HCT116 (cell line): Measurements from ENCODE around the gene SMOC1. TPM values are rescaled to one million over a fixed set of nuclear protein-coding genes. Genes with fewer than 3 reads are reported as not detected.

Source experiments
- ATAC-seq: fragments of 200-7000 bp; cut with Tn5 transposase; 2 replicates; pipeline ENCODE4 v1.9.1; 2020; ENCODE audit warnings: mild to moderate bottlenecking, moderate library complexity
- BruUV-seq: library from RNA; stranded (reverse); fragments of 400-500 nt; replicated peaks from 2 replicates; lab custom pipeline; 2021; lab: Mats Ljungman, UMichigan
- CTCF ChIA-PET: fragments of 300-600 bp; sonication (Branson Sonifier 250); formaldehyde crosslinking; loops from one replicate; lab custom pipeline; 2021; ENCODE audit warnings: antibody characterized with exemption; lab: Charles Lee
- POLR2A ChIA-PET: fragments of 300-600, 350-600 bp; sonication (Branson Sonifier 250); formaldehyde crosslinking; loops from one replicate; lab custom pipeline; 2021; ENCODE audit warnings: antibody characterized with exemption; lab: Charles Lee
- RAD21 ChIA-PET, 2 experiments: fragments of 300-600 bp; sonication (Branson Sonifier 250); formaldehyde crosslinking; loops; one replicate each; lab custom pipeline; 2023; ENCODE audit warnings: low total read pairs in 2 of 2; ENCODE audit not compliant: uncharacterized antibody in 2 of 2, unreplicated experiment in 2 of 2, low non-redundant PET in 1 of 2; lab: Charles Lee
- DNase-seq: peaks from one replicate; pipeline ENCODE4 v3.0.0-alpha.2; 2010; ENCODE audit warnings: low read depth, low spot score
- H2AFZ ChIP-seq: fragments of 200-600 bp; shearing (Covaris generic), sonication (generic); 2 replicates; pipeline ENCODE4 v1.6.1; 2017; ENCODE audit warnings: low read depth, mixed run types, mixed read lengths, antibody characterized with exemption, low read length; ENCODE audit not compliant: poor library complexity, severe bottlenecking
- H3K27ac ChIP-seq: 2 replicates; pipeline ENCODE4 v1.5.1; 2012; ENCODE audit warnings: low read depth, low read length
- H3K27me3 ChIP-seq: fragments of 200-600 bp; sonication (generic); 2 replicates; pipeline ENCODE4 v1.6.1; 2016; ENCODE audit warnings: mixed run types, low read length, mixed read lengths; ENCODE audit not compliant: insufficient read depth
- H3K36me3 ChIP-seq, 2 experiments: fragments of 200-500 bp in 1 of 2; fragments of 200-600 bp in 1 of 2; sonication (Bioruptor generic) in 1 of 2; sonication (generic) in 1 of 2; 2 replicates each; pipeline versions ENCODE4 v1.5.1 to v1.6.1; 2014 to 2016; ENCODE audit warnings: low read length in 2 of 2, inconsistent platforms in 1 of 2, mixed read lengths in 1 of 2, mixed run types in 1 of 2; ENCODE audit not compliant: insufficient read depth in 2 of 2, control insufficient read depth in 1 of 2
- H3K4me1 ChIP-seq, 2 experiments: fragments of 200-600 bp in 1 of 2; sonication (generic) in 1 of 2; 2 replicates each; pipeline versions ENCODE4 v1.5.1 to v1.6.1; 2012 to 2017; ENCODE audit warnings: low read length in 2 of 2, inconsistent platforms in 1 of 2, mild to moderate bottlenecking in 1 of 2, mixed read lengths in 1 of 2, mixed run types in 1 of 2, moderate library complexity in 1 of 2; ENCODE audit not compliant: insufficient read depth in 2 of 2, control insufficient read depth in 1 of 2
- H3K4me2 ChIP-seq: fragments of 200-600 bp; sonication (generic); 2 replicates; pipeline ENCODE4 v1.6.1; 2017; ENCODE audit warnings: mixed run types, low read length, mixed read lengths
- H3K4me3 ChIP-seq, 2 experiments: fragments of 200-600 bp in 1 of 2; sonication (generic) in 1 of 2; replicated peaks in 1 of 2; 2 replicates each; pipeline ENCODE4 v1.5.1; 2011 to 2016; ENCODE audit warnings: low read length in 2 of 2, control low read depth in 1 of 2, low read depth in 1 of 2, mild to moderate bottlenecking in 1 of 2, mixed read lengths in 1 of 2, mixed run types in 1 of 2
- H3K79me2 ChIP-seq: fragments of 200-600 bp; sonication (generic); 2 replicates; pipeline ENCODE4 v1.6.1; 2017; ENCODE audit warnings: mild to moderate bottlenecking, mixed run types, low read length, moderate library complexity, mixed read lengths; ENCODE audit not compliant: insufficient read depth
- H3K9ac ChIP-seq: fragments of 200-600 bp; sonication (generic); 2 replicates; pipeline ENCODE4 v1.6.1; 2016; ENCODE audit warnings: low read length, mixed read lengths
- H3K9me2 ChIP-seq: fragments of 200-600 bp; sonication (generic), shearing (Covaris generic); 2 replicates; pipeline ENCODE4 v1.6.1; 2017; ENCODE audit warnings: mixed run types, mild to moderate bottlenecking, moderate library complexity; ENCODE audit not compliant: insufficient read depth
- H3K9me3 ChIP-seq, 2 experiments: fragments of 200-500 bp in 1 of 2; fragments of 200-600 bp in 1 of 2; sonication (Bioruptor generic) in 1 of 2; sonication (generic) in 1 of 2; 2 replicates each; pipeline ENCODE4 v1.6.1; 2014 to 2017; ENCODE audit warnings: low read length in 2 of 2, mixed read lengths in 2 of 2, inconsistent platforms in 1 of 2, low read depth in 1 of 2, mild to moderate bottlenecking in 1 of 2, mixed run types in 1 of 2, moderate library complexity in 1 of 2; ENCODE audit not compliant: control insufficient read depth in 1 of 2, insufficient read depth in 1 of 2
- H4K20me1 ChIP-seq: fragments of 200-600 bp; sonication (generic), shearing (Covaris generic); 2 replicates; pipeline ENCODE4 v1.6.1; 2017; ENCODE audit warnings: mixed run types, mild to moderate bottlenecking, moderate library complexity; ENCODE audit not compliant: insufficient read depth
- CEBPB ChIP-seq: IDR thresholded peaks from 2 replicates; pipeline ENCODE4 v1.6.1; 2012; ENCODE audit warnings: low read depth
- EGR1 ChIP-seq: IDR thresholded peaks from 2 replicates; pipeline ENCODE4 v1.6.1; 2012; ENCODE audit warnings: low read depth
- ELF1 ChIP-seq: IDR thresholded peaks from 2 replicates; pipeline ENCODE4 v1.6.1; 2012; ENCODE audit warnings: low read depth, borderline replicate concordance
- EZH2 ChIP-seq: fragments of 200-600 bp; sonication (generic); IDR thresholded peaks from 2 replicates; pipeline ENCODE4 v1.6.1; 2017; ENCODE audit warnings: antibody characterized with exemption, mixed run types
- FOSL1 ChIP-seq: IDR thresholded peaks from 2 replicates; pipeline ENCODE4 v1.6.1; 2012; ENCODE audit warnings: low read depth
- JUND ChIP-seq: IDR thresholded peaks from 2 replicates; pipeline ENCODE4 v1.6.1; 2012
- RAD21 ChIP-seq: IDR thresholded peaks from 2 replicates; pipeline ENCODE4 v1.6.1; 2012; ENCODE audit warnings: low read depth, mild to moderate bottlenecking
- SRF ChIP-seq: IDR thresholded peaks from 2 replicates; pipeline ENCODE4 v1.6.1; 2012; ENCODE audit warnings: low read depth
- TCF7L2 ChIP-seq: IDR thresholded peaks from 2 replicates; pipeline ENCODE4 v1.7.0; 2011; ENCODE audit warnings: borderline replicate concordance, inconsistent platforms; ENCODE audit not compliant: insufficient read depth, insufficient read length; ENCODE audit errors: extremely low read depth
- YY1 ChIP-seq: IDR thresholded peaks from 2 replicates; pipeline ENCODE4 v1.6.1; 2011; ENCODE audit warnings: low read length, low read depth, moderate library complexity, mild to moderate bottlenecking; ENCODE audit not compliant: insufficient replicate concordance; ENCODE audit errors: extremely low read depth
- intact Hi-C: fragments of 100-400 bp; cut with micrococcal nuclease; formaldehyde crosslinking; loops from 2 replicates; pipeline ENCODE4 v1.10.0; 2022
- total RNA-seq: library from RNA; stranded (reverse); gene quantifications from one replicate; pipeline ENCODE4 v1.2.1, GENCODE V29; 2021; ENCODE audit not compliant: unreplicated experiment
- TF ChIP-seq, protein P1 (sequence below): IDR thresholded peaks from 2 replicates; pipeline ENCODE4 v1.6.1; 2012; ENCODE audit warnings: low read depth
- TF ChIP-seq, protein P2 (sequence below): IDR thresholded peaks from 2 replicates; pipeline ENCODE4 v1.6.1; 2012
- TF ChIP-seq, protein P3 (sequence below), 3 experiments: fragments of 200-600 bp in 1 of 3; sonication (generic) in 1 of 3; IDR thresholded peaks in 2 of 3; conservative IDR thresholded peaks in 1 of 3; 2 replicates each; pipeline ENCODE4 v1.5.1; 2012 to 2017; ENCODE audit warnings: low read depth in 2 of 3, low read length in 2 of 3, antibody characterized with exemption in 1 of 3, borderline replicate concordance in 1 of 3, control low read depth in 1 of 3, mild to moderate bottlenecking in 1 of 3, mixed read lengths in 1 of 3, mixed run types in 1 of 3, moderate library complexity in 1 of 3; ENCODE audit not compliant: insufficient read depth in 1 of 3
- TF ChIP-seq, protein P4 (sequence below): IDR thresholded peaks from 2 replicates; pipeline ENCODE4 v1.6.1; 2011; ENCODE audit warnings: mild to moderate bottlenecking, low read length, moderate library complexity; ENCODE audit not compliant: insufficient replicate concordance; ENCODE audit errors: extremely low read depth

SMOC1 gene
- total RNA-seq, 1 experiment from 2014 or later = not detected

DNA sequence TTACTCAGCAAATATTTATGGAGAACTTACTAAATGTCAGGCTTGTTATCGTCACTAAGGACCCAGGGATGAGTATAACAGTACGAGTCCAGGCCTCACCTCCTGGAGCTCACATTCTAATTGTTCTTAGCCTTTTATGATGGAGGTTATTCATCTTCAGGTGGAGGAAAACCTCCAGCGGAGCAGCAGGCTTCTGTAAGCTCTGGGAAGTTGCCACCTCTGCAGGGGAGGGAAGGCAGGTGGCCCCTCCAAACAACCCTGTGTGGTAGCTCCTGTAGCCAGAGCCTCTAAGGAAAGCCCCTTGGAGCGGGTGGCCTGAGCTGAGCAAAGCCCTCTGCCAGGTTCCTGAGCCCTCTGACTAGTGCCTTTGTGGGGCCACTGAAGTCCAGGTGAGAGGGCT lies 104.1 kb downstream of the SMOC1 start:
- Histone ChIP-seq H3K36me3 (no peaks in the 10 kb centered on the region), H4K20me1 (no peaks in the 10 kb centered on the region), H3K27me3 (peaks cover 26% of the 10 kb centered on the region; the same call in 1 of the 2 replicates), H2AFZ (no peak overlapping the region), H3K79me2 (no peaks in the 10 kb centered on the region), H3K27ac (no peak overlapping the region), H3K9ac (no peak overlapping the region), H3K4me1 (peaks cover 0 to 13% of the 10 kb centered on the region in 2 experiments; a peak in 1 of 4 replicates), H3K4me3 (no peak overlapping the region), H3K9me3 (no peaks in the 10 kb centered on the region), H3K4me2 (no peak overlapping the region), H3K9me2 (no peaks in the 10 kb centered on the region)
- no peak for DNase-seq
- ChIA-PET POLR2A (no interaction called here), RAD21 (no interaction called here), CTCF (no interaction called here)
- ATAC-seq = no peak
- intact Hi-C loops = no loop called here
- no TSS peak for BruUV-seq
- TF ChIP-seq CEBPB = no peak
- TF ChIP-seq EGR1 = no peak
- no peak for TF ChIP-seq JUND
- no peak for TF ChIP-seq SRF
- TF ChIP-seq TCF7L2 = no peak
- TF ChIP-seq YY1 = no peak
- no peak for TF ChIP-seq FOSL1
- TF ChIP-seq, protein P1, sequence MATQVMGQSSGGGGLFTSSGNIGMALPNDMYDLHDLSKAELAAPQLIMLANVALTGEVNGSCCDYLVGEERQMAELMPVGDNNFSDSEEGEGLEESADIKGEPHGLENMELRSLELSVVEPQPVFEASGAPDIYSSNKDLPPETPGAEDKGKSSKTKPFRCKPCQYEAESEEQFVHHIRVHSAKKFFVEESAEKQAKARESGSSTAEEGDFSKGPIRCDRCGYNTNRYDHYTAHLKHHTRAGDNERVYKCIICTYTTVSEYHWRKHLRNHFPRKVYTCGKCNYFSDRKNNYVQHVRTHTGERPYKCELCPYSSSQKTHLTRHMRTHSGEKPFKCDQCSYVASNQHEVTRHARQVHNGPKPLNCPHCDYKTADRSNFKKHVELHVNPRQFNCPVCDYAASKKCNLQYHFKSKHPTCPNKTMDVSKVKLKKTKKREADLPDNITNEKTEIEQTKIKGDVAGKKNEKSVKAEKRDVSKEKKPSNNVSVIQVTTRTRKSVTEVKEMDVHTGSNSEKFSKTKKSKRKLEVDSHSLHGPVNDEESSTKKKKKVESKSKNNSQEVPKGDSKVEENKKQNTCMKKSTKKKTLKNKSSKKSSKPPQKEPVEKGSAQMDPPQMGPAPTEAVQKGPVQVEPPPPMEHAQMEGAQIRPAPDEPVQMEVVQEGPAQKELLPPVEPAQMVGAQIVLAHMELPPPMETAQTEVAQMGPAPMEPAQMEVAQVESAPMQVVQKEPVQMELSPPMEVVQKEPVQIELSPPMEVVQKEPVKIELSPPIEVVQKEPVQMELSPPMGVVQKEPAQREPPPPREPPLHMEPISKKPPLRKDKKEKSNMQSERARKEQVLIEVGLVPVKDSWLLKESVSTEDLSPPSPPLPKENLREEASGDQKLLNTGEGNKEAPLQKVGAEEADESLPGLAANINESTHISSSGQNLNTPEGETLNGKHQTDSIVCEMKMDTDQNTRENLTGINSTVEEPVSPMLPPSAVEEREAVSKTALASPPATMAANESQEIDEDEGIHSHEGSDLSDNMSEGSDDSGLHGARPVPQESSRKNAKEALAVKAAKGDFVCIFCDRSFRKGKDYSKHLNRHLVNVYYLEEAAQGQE = no peak
- TF ChIP-seq RAD21 = no peak
- TF ChIP-seq, protein P2, sequence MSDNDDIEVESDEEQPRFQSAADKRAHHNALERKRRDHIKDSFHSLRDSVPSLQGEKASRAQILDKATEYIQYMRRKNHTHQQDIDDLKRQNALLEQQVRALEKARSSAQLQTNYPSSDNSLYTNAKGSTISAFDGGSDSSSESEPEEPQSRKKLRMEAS = no peak
- TF ChIP-seq, protein P3, sequence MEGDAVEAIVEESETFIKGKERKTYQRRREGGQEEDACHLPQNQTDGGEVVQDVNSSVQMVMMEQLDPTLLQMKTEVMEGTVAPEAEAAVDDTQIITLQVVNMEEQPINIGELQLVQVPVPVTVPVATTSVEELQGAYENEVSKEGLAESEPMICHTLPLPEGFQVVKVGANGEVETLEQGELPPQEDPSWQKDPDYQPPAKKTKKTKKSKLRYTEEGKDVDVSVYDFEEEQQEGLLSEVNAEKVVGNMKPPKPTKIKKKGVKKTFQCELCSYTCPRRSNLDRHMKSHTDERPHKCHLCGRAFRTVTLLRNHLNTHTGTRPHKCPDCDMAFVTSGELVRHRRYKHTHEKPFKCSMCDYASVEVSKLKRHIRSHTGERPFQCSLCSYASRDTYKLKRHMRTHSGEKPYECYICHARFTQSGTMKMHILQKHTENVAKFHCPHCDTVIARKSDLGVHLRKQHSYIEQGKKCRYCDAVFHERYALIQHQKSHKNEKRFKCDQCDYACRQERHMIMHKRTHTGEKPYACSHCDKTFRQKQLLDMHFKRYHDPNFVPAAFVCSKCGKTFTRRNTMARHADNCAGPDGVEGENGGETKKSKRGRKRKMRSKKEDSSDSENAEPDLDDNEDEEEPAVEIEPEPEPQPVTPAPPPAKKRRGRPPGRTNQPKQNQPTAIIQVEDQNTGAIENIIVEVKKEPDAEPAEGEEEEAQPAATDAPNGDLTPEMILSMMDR (IDR thresholded peaks at IDR 0.05 in 2 of 3, conservative IDR thresholded peaks at IDR 0.05 in 1 of 3; ENCODE audit: borderline replicate concordance in 1 of 3, insufficient read depth in 1 of 3, low read depth in 2 of 3, low read length in 2 of 3) = no peak
- TF ChIP-seq EZH2 = no peak
- TF ChIP-seq, protein P4, sequence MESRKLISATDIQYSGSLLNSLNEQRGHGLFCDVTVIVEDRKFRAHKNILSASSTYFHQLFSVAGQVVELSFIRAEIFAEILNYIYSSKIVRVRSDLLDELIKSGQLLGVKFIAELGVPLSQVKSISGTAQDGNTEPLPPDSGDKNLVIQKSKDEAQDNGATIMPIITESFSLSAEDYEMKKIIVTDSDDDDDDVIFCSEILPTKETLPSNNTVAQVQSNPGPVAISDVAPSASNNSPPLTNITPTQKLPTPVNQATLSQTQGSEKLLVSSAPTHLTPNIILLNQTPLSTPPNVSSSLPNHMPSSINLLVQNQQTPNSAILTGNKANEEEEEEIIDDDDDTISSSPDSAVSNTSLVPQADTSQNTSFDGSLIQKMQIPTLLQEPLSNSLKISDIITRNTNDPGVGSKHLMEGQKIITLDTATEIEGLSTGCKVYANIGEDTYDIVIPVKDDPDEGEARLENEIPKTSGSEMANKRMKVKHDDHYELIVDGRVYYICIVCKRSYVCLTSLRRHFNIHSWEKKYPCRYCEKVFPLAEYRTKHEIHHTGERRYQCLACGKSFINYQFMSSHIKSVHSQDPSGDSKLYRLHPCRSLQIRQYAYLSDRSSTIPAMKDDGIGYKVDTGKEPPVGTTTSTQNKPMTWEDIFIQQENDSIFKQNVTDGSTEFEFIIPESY = no peak
- no peak for TF ChIP-seq ELF1
